GM12865 (cell line): ENCODE data around the gene USP8.

Experiments used
- DNase-seq: peaks from one replicate; pipeline ENCODE4 v3.0.0; 2010; ENCODE audit warnings: low read depth
- H3K4me3 ChIP-seq: 2 replicates; pipeline ENCODE4 v1.5.1; 2011; ENCODE audit warnings: mild to moderate bottlenecking, low read depth, low read length, control low read depth
- TF ChIP-seq, protein P1 (sequence below): IDR thresholded peaks from 2 replicates; pipeline ENCODE4 v1.5.1; 2011; ENCODE audit warnings: low read length, control low read depth, low read depth, inconsistent platforms; ENCODE audit not compliant: insufficient read depth; ENCODE audit errors: missing control alignments

Gene USP8

DNA sequence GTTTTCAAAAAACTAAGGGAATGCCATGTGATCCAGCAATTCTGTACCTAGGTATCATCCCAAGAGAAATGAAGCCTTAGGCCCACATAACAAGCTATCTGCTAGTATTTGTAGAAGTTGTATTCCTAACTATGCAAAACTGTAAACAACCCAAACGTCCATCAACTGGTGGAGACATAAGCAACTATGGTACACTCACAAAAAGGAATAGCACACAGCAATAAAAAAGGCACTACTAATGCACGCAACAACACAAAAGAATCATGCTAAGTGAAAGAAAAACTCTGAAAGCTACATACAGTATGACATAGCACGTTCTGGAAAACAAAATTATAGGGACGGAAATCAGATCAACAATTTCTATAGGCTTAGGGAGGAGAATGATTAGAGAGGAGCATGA, 107.0 kb downstream of the USP8 start:
- H3K4me3 ChIP-seq, result no peak overlapping the region
- DNase-seq, result no peak
- TF ChIP-seq, protein P1, sequence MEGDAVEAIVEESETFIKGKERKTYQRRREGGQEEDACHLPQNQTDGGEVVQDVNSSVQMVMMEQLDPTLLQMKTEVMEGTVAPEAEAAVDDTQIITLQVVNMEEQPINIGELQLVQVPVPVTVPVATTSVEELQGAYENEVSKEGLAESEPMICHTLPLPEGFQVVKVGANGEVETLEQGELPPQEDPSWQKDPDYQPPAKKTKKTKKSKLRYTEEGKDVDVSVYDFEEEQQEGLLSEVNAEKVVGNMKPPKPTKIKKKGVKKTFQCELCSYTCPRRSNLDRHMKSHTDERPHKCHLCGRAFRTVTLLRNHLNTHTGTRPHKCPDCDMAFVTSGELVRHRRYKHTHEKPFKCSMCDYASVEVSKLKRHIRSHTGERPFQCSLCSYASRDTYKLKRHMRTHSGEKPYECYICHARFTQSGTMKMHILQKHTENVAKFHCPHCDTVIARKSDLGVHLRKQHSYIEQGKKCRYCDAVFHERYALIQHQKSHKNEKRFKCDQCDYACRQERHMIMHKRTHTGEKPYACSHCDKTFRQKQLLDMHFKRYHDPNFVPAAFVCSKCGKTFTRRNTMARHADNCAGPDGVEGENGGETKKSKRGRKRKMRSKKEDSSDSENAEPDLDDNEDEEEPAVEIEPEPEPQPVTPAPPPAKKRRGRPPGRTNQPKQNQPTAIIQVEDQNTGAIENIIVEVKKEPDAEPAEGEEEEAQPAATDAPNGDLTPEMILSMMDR, result no peak

DNA sequence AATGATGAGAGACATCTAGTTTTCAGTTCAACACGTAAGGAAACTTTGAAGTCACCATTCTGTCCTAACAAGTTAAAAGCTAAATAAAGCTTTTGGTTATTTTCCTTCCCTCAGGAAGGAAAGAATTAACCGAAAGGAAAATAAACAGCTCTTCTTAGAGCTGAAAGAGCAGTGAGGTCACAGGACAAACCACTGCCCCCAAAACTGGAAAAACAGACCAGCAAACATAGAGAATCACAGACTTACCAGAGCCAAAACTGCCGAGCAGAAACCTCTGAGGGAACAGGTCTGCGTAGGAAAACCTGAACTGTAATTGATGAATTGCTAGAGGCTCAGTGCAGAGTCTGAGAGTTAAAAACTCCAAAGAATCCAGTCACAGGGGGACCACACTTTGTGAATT, 107.6 kb downstream of the USP8 start:
- H3K4me3 ChIP-seq, result no peak overlapping the region
- no peak for DNase-seq
- TF ChIP-seq, protein P1, result no peak

DNA sequence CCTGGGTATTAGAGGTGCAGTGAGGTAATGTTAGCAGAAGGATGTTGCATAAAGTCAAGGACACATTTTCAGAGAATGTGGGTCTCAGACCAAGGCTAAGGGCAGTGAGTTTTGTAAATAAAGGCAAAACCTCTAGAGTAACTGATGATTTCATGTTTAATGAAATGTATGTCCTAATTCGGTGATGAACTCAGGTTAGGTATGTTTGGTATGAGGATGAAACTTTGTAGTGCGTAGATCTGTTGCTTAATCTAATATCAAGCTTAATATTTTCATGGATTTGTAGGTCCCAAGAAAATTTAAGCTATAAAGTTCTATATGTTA, 118.6 kb downstream of the USP8 start:
- TF ChIP-seq, protein P1, result no peak
- DNase-seq, result no peak
- no peak overlapping the region for H3K4me3 ChIP-seq

DNA sequence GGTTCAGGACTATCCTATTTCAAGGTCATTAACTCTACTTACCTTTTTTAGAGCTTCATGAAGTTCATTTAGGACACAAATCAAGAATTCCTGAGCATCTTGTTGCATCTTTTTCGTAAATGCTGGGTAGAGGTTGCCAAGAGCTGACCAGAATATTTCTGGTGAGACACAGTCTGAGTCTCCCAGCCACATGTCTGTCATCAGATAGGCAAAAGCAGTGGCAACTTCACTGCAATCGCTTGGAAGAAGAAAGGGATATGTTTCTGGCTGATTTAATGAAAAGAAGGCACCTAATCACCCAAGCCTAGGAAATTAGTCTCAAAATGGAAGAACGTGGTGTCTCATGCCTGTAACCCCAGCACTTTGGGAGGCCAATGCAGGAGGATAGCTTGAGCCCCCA, 119.4 kb downstream of the USP8 start:
- H3K4me3 ChIP-seq, result no peak overlapping the region
- no peak for DNase-seq
- TF ChIP-seq, protein P1, result no peak

DNA sequence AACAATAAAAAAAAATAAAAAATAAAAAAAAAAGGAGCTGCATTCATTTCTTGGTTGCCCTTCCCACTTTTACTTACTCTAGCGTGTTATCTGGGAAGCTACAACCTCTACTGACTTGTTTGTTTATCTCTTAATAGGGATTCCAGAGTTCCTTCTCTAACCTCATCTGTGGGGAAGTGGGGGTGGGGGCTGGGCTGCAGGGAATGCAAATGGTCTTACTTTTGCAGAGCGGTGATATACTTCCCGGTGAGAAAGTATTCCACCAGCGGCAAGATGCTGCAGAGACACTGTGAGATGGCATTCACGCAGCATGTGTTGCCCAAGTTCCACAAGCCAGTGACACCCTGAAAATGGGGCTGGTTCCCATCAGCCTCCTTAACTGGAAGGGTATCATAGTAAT, 120.2 kb downstream of the USP8 start:
- no peak for DNase-seq
- TF ChIP-seq, protein P1, result no peak
- no peak overlapping the region for H3K4me3 ChIP-seq

DNA sequence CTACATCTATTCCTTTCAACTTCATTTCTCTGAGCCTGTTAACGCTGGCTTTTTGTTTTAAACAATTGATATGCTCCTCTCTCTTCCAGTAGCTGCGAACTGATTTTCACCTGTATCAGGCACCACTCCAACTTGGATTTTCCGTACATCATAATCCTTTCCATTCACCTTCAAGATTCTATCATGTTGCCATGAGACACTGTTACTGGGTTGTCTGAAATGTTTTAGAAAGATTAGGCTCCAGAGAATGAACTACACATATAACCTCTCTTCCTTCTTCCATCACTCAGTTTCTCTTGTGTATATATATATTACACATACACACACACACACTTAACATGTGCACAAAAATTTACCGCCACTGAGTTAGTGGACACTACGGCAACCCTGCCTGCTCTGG, 122.4 kb downstream of the USP8 start, which contains the start of gene USP50:
Gene USP50, minus strand, starts transcription at position 101 of the 400 bp plus-strand sequence. CDS start 141 bp downstream, outside the sequence.
- H3K4me3 ChIP-seq, result no peak within 1 kb of the TSS
- TF ChIP-seq, protein P1, result no peak
- no peak for DNase-seq

DNA sequence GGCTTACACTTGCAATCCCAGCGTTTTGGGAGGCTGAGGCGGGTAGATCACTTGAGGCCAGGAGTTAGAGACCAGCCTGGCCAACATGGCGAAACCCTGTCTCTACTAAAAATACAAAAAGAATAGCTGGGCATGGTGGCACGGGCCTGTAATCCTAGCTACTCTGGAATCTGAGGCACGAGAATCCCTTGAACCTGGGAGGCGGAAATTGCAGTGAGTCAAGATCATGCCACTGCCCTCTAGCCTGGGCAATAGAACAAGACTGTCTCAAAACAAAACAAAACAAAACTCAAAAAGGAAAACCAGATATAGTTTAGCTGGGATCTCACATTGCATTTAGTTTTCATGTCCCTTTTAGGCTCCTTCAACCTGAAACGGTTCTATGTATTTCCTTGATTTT, 125.1 kb downstream of the USP8 start:
- H3K4me3 ChIP-seq, result no peak overlapping the region
- DNase-seq, result no peak
- TF ChIP-seq, protein P1, result no peak
